HL-60 (cell line): ENCODE data around the gene C19orf53.

ENCODE experiments used
- DNase-seq, 2 experiments: peaks; one replicate each; pipeline ENCODE4 v3.0.0-alpha.2; 2010 to 2020; ENCODE audit warnings: low read depth in 1 of 2, low spot score in 1 of 2
- H3K27ac ChIP-seq: fragments of 250-450 bp; sonication (Bioruptor Pico); replicated peaks from 2 replicates; pipeline ENCODE4 v1.5.1; 2020; ENCODE audit warnings: mild to moderate bottlenecking, moderate library complexity
- H3K27me3 ChIP-seq: fragments of 250-450 bp; sonication (Bioruptor Pico); 2 replicates; pipeline ENCODE4 v1.5.1; 2021; ENCODE audit warnings: mild to moderate bottlenecking, moderate library complexity; ENCODE audit not compliant: insufficient read depth, poor library complexity, severe bottlenecking
- H3K4me3 ChIP-seq: replicated peaks from 2 replicates; pipeline ENCODE4 v1.5.1; 2011; ENCODE audit warnings: mild to moderate bottlenecking, control low read depth, low read length; ENCODE audit not compliant: insufficient read depth
- CTCF ChIP-seq: IDR thresholded peaks from one replicate; pipeline ENCODE4 v1.5.1; 2011; ENCODE audit warnings: low read length, control low read depth, inconsistent platforms; ENCODE audit not compliant: insufficient read depth
- GABPA ChIP-seq: IDR thresholded peaks from 2 replicates; pipeline ENCODE4 v1.6.1; 2012; ENCODE audit warnings: low read depth
- POLR2AphosphoS5 ChIP-seq: IDR thresholded peaks from 2 replicates; pipeline ENCODE4 v1.6.1; 2012; ENCODE audit warnings: low read depth
- REST ChIP-seq: IDR thresholded peaks from 2 replicates; pipeline ENCODE4 v1.6.1; 2012; ENCODE audit warnings: low read depth; ENCODE audit not compliant: insufficient replicate concordance
- SPI1 ChIP-seq: IDR thresholded peaks from 2 replicates; pipeline ENCODE4 v1.6.1; 2012; ENCODE audit warnings: low read depth, mild to moderate bottlenecking, borderline replicate concordance

The C19orf53 gene

GRCh38 chr19:13797058-13797440, 22.8 kb downstream of the C19orf53 start:
- no peak overlapping the region for H3K4me3 ChIP-seq
- H3K27ac ChIP-seq, result no peak overlapping the region
- no peak for DNase-seq
- no peak for TF ChIP-seq POLR2AphosphoS5
- TF ChIP-seq SPI1, result no peak
- no peak for TF ChIP-seq REST
- no peak for TF ChIP-seq CTCF
- no peak for TF ChIP-seq GABPA
- H3K27me3 ChIP-seq, result no peaks in the 10 kb centered on the region

GRCh38 chr19:13797870-13798269, 23.6 kb downstream of the C19orf53 start:
- no peak for DNase-seq
- no peak overlapping the region for H3K27ac ChIP-seq

GRCh38 chr19:13799669-13800068, 25.4 kb downstream of the C19orf53 start:
- no peaks in the 10 kb centered on the region for H3K27me3 ChIP-seq
- H3K4me3 ChIP-seq, result no peak overlapping the region
- no peak overlapping the region for H3K27ac ChIP-seq
- TF ChIP-seq REST (no peak), GABPA (no peak), POLR2AphosphoS5 (no peak), CTCF (no peak), SPI1 (no peak)
- DNase-seq, result no peak

More at GRCh38 chr19:13797870-13798269, 23.6 kb downstream of the C19orf53 start:
- no peaks in the 10 kb centered on the region for H3K27me3 ChIP-seq
- no peak overlapping the region for H3K4me3 ChIP-seq
- TF ChIP-seq POLR2AphosphoS5 (no peak), GABPA (no peak), REST (no peak)

GRCh38 chr19:13803038-13803437, 28.8 kb downstream of the C19orf53 start:
- Histone ChIP-seq H3K4me3 (no peak overlapping the region), H3K27me3 (no peaks in the 10 kb centered on the region), H3K27ac (no peak overlapping the region)
- no peak for TF ChIP-seq REST
- TF ChIP-seq GABPA, result no peak
- TF ChIP-seq CTCF, result no peak
- no peak for TF ChIP-seq POLR2AphosphoS5
- TF ChIP-seq SPI1, result no peak
- no peak for DNase-seq
